ENCODE results near the gene PTPRCAP.

Gene PTPRCAP

GRCh38 chr11:67393990-67394389 lies 43.5 kb downstream of the PTPRCAP start:
- no peak for DNase-seq

GRCh38 chr11:67393437-67393836 lies 44.0 kb downstream of the PTPRCAP start:
- no peak for DNase-seq

GRCh38 chr11:67392183-67392715 lies 45.2 kb downstream of the PTPRCAP start:
- no peak for DNase-seq

GRCh38 chr11:67391304-67392182 lies 45.9 kb downstream of the PTPRCAP start, which contains the start of gene RAD9A:
Gene RAD9A, plus strand, starts transcription at chr11:67391986. Its CDS starts 59 bp downstream, at chr11:67392045.
- peak; percentile 95 for DNase-seq

- no peak for DNase-seq
Observed at GRCh38 chr11:67390947-67391303, 46.6 kb downstream of the PTPRCAP start.

- no peak for DNase-seq
Observed at GRCh38 chr11:67389477-67389876, 48.0 kb downstream of the PTPRCAP start.

- DNase-seq: no peak
Observed at GRCh38 chr11:67387518-67387917, 50.0 kb downstream of the PTPRCAP start.

- no peak for DNase-seq
Observed at GRCh38 chr11:67387069-67387468, 50.4 kb downstream of the PTPRCAP start.
